Activated CD8-positive, alpha-beta memory T cell treated with anti-CD3 and anti-CD28 coated beads, Interleukin-2, amount 10 ng/mL, durations not matched to agents 7 days and 5 days (primary cell): ENCODE data around the gene AP4E1. TPM values are rescaled to one million over a fixed set of nuclear protein-coding genes. Genes with fewer than 3 reads are reported as not detected.
"Not testable (repeated sequence)": the region's sequence is repeated elsewhere in the genome, so short reads cannot be mapped to it uniquely, and the experiment has no call there.

Source experiments
- ATAC-seq: fragments of 150-1000 bp; cut with Tn5 transposase; one replicate; pipeline ENCODE4 v1.10.0; 2021; ENCODE audit warnings: moderate library complexity
- CTCF ChIA-PET: fragments of 350-600 bp; sonication (Branson Sonifier 250); formaldehyde crosslinking; loops from one replicate; lab custom pipeline; 2021; ENCODE audit warnings: antibody characterized with exemption; lab: Charles Lee
- DNase-seq: peaks from one replicate; pipeline ENCODE4 v3.0.0-alpha.2; 2020
- H3K27ac Mint-ChIP-seq: one replicate; pipeline ENCODE4 v1.8.0; 2021; ENCODE audit warnings: mild to moderate bottlenecking, mixed read lengths
- H3K27me3 Mint-ChIP-seq: one replicate; pipeline ENCODE4 v1.8.0; 2021; ENCODE audit warnings: mixed read lengths
- H3K36me3 Mint-ChIP-seq: one replicate; pipeline ENCODE4 v1.8.0; 2021; ENCODE audit warnings: mild to moderate bottlenecking, mixed read lengths
- H3K4me1 Mint-ChIP-seq: one replicate; pipeline ENCODE4 v1.8.0; 2021; ENCODE audit warnings: mixed read lengths
- H3K4me3 Mint-ChIP-seq: one replicate; pipeline ENCODE4 v1.8.0; 2021; ENCODE audit warnings: mild to moderate bottlenecking, moderate library complexity, mixed read lengths
- H3K9me3 Mint-ChIP-seq: one replicate; pipeline ENCODE4 v1.8.0; 2022; ENCODE audit warnings: low read depth, mixed read lengths
- total RNA-seq, 2 experiments: library from RNA; stranded (reverse); gene quantifications; one replicate each; pipeline ENCODE4 v1.2.3, GENCODE V29; 2021

AP4E1 gene
- total RNA-seq, 2 experiments from 2014 or later, result 14.7 to 18.4 TPM

DNA sequence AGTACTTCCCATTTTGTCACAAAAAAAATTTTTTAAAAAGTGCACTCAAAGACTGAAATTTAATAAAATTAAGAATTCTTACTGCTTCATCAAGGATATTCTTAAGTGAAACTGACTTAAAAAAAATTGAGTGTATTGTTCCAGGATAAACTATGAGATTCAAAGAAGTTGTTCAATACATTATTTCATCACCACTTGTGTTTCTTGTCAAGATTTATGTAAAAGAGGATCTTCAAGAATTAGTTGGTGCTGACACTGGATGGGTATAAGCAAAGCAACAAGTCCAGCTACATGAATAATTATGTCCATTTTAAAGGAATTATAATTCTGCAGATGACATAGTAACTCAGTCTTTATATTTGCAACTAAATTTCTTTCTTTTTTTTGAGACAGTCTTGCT, 4.3 kb upstream of the AP4E1 start:
- H3K36me3 Mint-ChIP-seq, result peaks cover 9% of the 10 kb centered on the region
- H3K27ac Mint-ChIP-seq, result no peak overlapping the region
- peaks cover 24% of the 10 kb centered on the region for H3K4me1 Mint-ChIP-seq
- no peaks in the 10 kb centered on the region for H3K9me3 Mint-ChIP-seq
- H3K27me3 Mint-ChIP-seq, result no peaks in the 10 kb centered on the region
- CTCF ChIA-PET, result interaction anchor here (1.0 to 4.4 kb wide), 3 partner anchors 19 to 27 kb away, joined by 4 to 29 read pairs (median 6); no protein-coding TSS in a partner anchor
- no peak for ATAC-seq
- no peak for DNase-seq
- no peak overlapping the region for H3K4me3 Mint-ChIP-seq

DNA sequence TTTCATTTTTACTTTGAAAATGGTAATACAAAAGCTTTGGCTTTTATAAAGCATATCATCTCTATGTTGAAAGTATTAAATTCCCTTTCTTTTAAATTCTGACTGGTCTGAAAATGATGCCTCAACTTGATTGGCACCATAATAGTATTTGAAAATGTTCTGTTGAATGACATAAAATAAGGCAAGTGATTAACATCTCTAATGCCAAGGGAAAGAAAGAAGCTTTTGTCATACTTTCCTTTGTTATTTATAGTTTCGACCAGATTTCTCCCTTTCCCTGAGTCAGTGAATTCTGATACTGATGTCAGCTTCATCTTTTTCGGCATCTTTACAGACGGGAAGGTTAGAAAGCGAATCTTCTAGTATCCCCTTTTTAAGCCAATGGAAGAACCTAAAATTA, 3.4 kb upstream of the AP4E1 start:
- DNase-seq, result no peak
- Mint-ChIP-seq H3K27me3 (no peaks in the 10 kb centered on the region), H3K36me3 (peaks cover 9% of the 10 kb centered on the region), H3K4me1 (peaks cover 30% of the 10 kb centered on the region), H3K9me3 (no peaks in the 10 kb centered on the region), H3K4me3 (no peak overlapping the region), H3K27ac (no peak overlapping the region)
- CTCF ChIA-PET, result interaction anchor here (1.0 to 4.4 kb wide), 3 partner anchors 19 to 28 kb away, joined by 4 to 29 read pairs (median 6); no protein-coding TSS in a partner anchor
- ATAC-seq, result no peak

DNA sequence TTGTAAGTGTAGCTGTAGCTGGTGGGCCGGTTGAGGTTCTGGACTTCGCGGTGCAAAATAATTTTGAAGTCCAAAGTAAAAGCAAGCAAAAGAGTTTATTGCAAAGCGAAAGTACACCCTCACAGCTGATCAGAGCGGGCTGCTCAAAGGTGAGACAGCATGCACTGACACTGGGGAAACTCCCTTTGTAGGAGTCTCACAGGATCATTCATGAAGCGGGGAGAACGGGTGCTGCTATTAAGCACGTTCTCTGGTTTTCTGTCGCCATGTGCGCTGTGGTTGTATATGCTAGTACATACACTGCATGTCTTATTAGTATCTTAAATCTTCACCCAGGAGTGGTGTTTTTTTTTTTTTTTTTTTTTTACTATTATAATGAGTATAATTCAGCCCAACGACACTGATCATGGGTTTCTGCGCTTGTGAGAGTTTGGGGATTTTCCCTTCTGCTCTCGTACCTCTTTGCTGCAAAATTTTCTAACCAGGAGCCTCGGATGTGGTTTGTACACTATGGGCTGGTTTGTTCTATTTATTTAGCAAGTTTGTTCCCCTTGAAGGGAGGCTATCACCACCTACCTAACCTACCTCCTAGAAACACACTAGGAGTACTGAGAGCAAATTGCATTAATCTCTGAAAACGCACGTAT, 1.4 kb upstream of the AP4E1 start:
- Mint-ChIP-seq H3K9me3 (no peaks in the 10 kb centered on the region), H3K27me3 (no peaks in the 10 kb centered on the region), H3K4me3 (peak overlapping the region; percentile 91), H3K4me1 (peaks cover 30% of the 10 kb centered on the region), H3K36me3 (peaks cover 14% of the 10 kb centered on the region), H3K27ac (peak overlapping the region; percentile 99)
- DNase-seq, result peak; percentile 93
- ATAC-seq, result peak; percentile 73
- CTCF ChIA-PET, result interaction anchor here (0.8 to 4.4 kb wide), 8 partner anchors 10 to 770 kb away, joined by 3 to 29 read pairs (median 3); no protein-coding TSS in a partner anchor

DNA sequence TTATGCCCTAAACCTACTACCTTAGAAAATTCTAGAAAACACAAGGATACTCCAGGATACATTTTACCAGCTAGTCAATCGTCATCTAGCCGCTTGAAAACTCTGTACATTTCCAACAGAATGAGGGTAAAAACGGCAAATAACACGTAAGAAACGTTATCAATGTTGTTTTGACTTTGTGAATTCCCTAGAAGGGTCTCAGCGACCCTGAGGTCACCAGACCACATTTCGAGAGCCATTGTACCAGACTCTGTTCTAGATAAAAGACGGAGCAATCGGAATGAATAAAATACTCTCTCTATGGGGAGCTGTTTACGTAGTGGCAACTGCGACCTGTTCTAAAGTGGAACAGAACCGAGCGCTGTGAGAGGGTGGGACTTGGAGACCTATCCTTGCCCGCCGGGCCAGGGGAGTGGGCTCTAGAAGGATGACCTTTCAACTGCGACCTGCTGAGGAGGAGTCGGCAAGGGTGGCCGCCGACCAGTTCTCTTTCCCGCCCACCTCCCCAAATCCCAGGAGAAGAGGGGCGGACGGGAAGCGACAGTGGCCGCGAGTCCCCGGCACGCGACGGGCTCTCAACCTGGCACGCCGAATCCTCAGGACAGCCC, 778 bp upstream of the AP4E1 start:
- ATAC-seq, result peak; percentile 56
- H3K4me3 Mint-ChIP-seq, result peak overlapping the region; percentile 91
- DNase-seq, result peak; percentile 74
- H3K9me3 Mint-ChIP-seq, result no peaks in the 10 kb centered on the region
- peaks cover 29% of the 10 kb centered on the region for H3K4me1 Mint-ChIP-seq
- H3K27ac Mint-ChIP-seq, result peak overlapping the region; percentile 99
- CTCF ChIA-PET, result interaction anchor here (0.5 to 4.4 kb wide), 8 partner anchors 11 to 770 kb away, joined by 3 to 29 read pairs (median 3); no protein-coding TSS in a partner anchor
- H3K27me3 Mint-ChIP-seq, result no peaks in the 10 kb centered on the region
- peaks cover 14% of the 10 kb centered on the region for H3K36me3 Mint-ChIP-seq

DNA sequence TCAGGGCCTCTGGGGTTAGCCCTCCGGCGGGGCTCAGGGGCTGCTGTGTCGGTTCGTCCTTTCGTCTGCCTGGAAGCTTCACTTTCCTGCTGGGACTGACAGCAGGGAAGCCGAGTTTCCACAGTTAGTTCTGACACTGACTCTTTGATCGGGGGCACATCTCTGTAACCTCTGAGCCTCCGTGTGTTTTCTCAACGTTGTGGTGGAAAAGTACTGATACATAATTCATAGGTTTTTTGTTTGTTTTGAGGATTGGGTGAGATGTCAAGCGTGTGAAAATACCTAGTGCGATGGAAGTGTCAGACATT, 481 bp downstream of the AP4E1 start:
- H3K36me3 Mint-ChIP-seq, result peaks cover 20% of the 10 kb centered on the region
- CTCF ChIA-PET, result interaction anchor here (0.7 to 2.0 kb wide), 9 partner anchors 15 to 593 kb away, joined by 3 to 8 read pairs (median 3); partner anchors contain the start of gene GABPB1
- no peaks in the 10 kb centered on the region for H3K9me3 Mint-ChIP-seq
- peak overlapping the region; percentile 88 for H3K27ac Mint-ChIP-seq
- peak overlapping the region; percentile 91 for H3K4me3 Mint-ChIP-seq
- peaks cover 33% of the 10 kb centered on the region for H3K4me1 Mint-ChIP-seq
- no peak for DNase-seq
- ATAC-seq, result no peak
- H3K27me3 Mint-ChIP-seq, result no peaks in the 10 kb centered on the region

DNA sequence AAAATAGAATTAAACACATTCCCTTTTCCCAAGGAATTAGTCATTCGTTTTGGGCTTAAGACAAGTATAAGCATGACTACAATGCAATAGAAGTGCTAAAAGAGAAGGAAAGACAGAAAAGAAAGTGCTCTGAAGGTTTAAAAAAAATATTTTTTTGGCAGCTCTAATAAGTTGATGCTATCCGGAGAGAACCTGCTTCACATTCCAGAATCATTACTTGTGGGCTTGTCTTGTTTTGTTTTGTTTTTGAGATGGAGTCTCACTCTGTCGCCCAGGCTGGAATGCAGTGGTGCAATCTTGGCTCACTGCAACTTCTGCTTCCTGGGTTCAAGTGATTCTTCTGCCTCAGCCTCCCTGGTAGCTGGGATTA, 1.9 kb downstream of the AP4E1 start:
- H3K27ac Mint-ChIP-seq, result peak overlapping the region; percentile 43
- peaks cover 30% of the 10 kb centered on the region for H3K4me1 Mint-ChIP-seq

DNA sequence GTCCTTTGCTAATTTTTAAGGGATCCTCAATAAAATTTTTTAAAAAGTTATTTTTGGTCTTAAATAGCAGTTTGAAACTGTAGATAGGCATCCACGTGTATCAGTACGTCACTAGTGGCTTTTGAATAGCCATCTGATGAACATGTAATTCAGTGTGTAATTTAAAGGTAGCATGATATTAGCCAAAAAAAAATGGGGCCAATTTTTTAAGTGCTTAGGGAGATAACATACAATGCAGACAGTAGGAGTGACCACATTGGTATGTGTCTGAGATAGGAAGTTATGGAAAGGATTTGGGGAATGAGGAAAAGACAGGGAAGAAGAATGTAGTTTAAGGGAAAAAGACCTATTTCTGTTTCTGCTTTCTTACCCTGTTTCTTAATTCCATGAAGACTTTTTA, 2.5 kb downstream of the AP4E1 start:
- DNase-seq (no peak), ATAC-seq (no peak)
- Mint-ChIP-seq H3K9me3 (no peaks in the 10 kb centered on the region), H3K27ac (no peak overlapping the region), H3K27me3 (no peaks in the 10 kb centered on the region), H3K36me3 (peaks cover 23% of the 10 kb centered on the region), H3K4me3 (no peak overlapping the region), H3K4me1 (peaks cover 30% of the 10 kb centered on the region)
- CTCF ChIA-PET, result no interaction called here

More for the DNA sequence above, 1.9 kb downstream of the AP4E1 start:
- H3K36me3 Mint-ChIP-seq, result peaks cover 23% of the 10 kb centered on the region
- not testable (repeated sequence) for ATAC-seq, H3K9me3 Mint-ChIP-seq, DNase-seq, H3K27me3 Mint-ChIP-seq
- CTCF ChIA-PET, result interaction anchor here (0.6 to 2.0 kb wide), 3 partner anchors 30 to 235 kb away, joined by 3 to 8 read pairs (median 3); no protein-coding TSS in a partner anchor
- peak overlapping the region; percentile 91 for H3K4me3 Mint-ChIP-seq

DNA sequence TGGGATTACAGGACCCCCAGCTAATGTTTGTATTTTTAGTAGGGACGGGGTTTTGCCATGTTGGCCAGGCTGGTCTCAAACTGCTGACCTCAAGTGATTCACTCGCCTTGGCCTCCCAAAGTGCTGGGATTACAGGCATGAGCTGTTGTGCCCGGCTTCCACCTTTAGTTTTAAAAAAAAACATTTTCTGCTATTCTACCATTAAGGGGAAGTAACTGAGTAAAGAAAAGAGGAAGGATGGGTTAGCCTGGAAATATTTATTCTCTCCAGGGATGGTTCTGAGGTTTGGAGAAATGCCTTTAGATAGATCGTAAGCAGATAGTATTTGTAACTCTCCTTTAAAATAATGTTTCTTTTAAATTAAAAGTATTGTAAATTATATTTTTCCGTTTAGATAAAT, 3.1 kb downstream of the AP4E1 start:
- H3K36me3 Mint-ChIP-seq, result peaks cover 26% of the 10 kb centered on the region
- ATAC-seq (no peak), DNase-seq (no peak)
- no peaks in the 10 kb centered on the region for H3K9me3 Mint-ChIP-seq
- CTCF ChIA-PET, result no interaction called here
- H3K27ac Mint-ChIP-seq, result no peak overlapping the region
- no peak overlapping the region for H3K4me3 Mint-ChIP-seq
- peaks cover 30% of the 10 kb centered on the region for H3K4me1 Mint-ChIP-seq
- H3K27me3 Mint-ChIP-seq, result no peaks in the 10 kb centered on the region

DNA sequence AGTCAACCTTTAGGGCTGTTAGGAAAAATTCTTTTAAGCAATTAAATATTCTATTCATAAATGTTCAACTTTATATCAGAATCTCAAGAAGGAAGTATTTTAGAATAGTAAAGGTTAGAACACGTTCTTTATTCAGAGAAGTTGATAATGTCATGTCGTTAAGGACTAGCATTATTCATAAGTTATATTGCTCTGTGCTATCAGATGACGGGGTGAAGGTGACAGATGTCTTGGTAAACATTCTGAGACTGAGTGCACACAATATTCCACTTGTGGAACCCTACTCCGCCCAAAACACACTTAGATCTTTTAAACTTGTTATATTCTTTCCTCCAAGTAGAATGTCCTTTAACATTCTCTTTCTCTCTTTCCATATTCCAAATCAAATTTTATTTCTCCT, 7.9 kb downstream of the AP4E1 start:
- CTCF ChIA-PET, result interaction anchor here (0.7 to 1.0 kb wide), 2 partner anchors 77 to 227 kb away, joined by 3 read pairs; no protein-coding TSS in a partner anchor
- DNase-seq, result no peak
- no peaks in the 10 kb centered on the region for H3K9me3 Mint-ChIP-seq
- H3K27me3 Mint-ChIP-seq, result no peaks in the 10 kb centered on the region
- no peak overlapping the region for H3K4me3 Mint-ChIP-seq
- H3K36me3 Mint-ChIP-seq, result peaks cover 41% of the 10 kb centered on the region
- ATAC-seq, result no peak
- no peak overlapping the region for H3K27ac Mint-ChIP-seq
- peaks cover 8% of the 10 kb centered on the region for H3K4me1 Mint-ChIP-seq

DNA sequence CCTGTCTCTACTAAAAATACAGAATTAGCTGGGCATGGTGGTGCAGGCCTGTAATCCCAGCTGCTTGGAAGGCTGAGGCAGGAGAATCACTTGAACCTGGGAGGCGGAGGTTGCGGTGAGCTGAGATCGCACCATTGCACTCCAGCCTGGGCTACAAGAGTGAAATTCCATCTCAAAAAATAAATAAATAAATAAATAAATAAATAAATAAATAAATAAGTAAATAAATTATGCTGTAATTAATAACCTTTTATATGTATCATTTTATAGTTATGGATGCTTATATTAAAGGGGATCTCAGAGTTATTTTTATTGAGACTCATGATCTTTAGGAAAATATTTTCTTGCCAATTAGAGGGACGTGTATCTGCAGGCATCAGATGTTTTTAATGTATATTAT, 10.9 kb downstream of the AP4E1 start:
- H3K9me3 Mint-ChIP-seq, CTCF ChIA-PET, H3K4me1 Mint-ChIP-seq, H3K4me3 Mint-ChIP-seq, DNase-seq, ATAC-seq, H3K27me3 Mint-ChIP-seq, H3K27ac Mint-ChIP-seq: not testable (repeated sequence)
- H3K36me3 Mint-ChIP-seq, result peaks cover 42% of the 10 kb centered on the region

DNA sequence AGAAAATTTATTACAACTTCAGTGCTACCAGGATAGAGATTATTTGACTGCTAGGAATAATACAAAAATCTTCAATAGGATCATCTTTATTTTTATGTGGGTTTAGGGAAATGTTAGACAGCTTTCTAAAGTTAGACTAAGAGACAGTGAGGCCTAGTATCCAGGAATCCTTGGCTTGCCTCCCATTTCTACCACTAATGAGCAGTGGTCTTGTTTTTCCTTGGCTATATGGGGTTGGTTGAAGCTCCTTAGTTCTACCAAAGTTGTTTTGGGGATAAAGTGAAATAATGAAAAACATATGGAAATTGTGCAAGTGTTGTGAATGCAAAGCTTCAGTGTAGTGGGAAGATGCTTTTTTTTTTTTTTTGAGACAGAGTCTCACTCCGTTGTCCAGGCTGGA, 16.8 kb downstream of the AP4E1 start:
- CTCF ChIA-PET, result interaction anchor here (0.7 to 1.9 kb wide), 2 partner anchors 12 to 144 kb away, joined by 4 to 5 read pairs; no protein-coding TSS in a partner anchor

DNA sequence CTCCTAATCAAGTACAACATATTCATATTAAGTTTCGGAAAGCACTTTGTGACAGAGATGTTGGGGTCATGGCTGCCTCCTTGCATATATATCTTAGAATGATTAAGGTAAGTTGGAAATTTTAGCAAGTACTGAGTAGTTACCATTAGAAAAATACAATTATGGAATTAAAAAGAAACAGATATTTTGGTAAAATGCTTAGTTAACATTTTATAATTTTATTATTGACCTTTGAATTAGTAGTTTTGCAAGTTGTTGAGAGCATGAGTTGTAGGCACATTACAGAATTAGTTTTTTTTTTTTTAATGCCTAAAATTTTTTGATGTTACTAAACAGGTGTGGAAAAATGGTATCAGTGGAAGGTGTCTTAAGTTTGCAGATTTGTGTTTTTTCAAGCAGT, 20.6 kb downstream of the AP4E1 start:
- Mint-ChIP-seq H3K36me3 (peaks cover 30% of the 10 kb centered on the region), H3K4me1 (no peaks in the 10 kb centered on the region), H3K4me3 (no peak overlapping the region), H3K27ac (no peak overlapping the region), H3K9me3 (no peaks in the 10 kb centered on the region), H3K27me3 (no peaks in the 10 kb centered on the region)
- no peak for DNase-seq
- ATAC-seq, result no peak
- CTCF ChIA-PET, result no interaction called here

More for the DNA sequence above, 16.8 kb downstream of the AP4E1 start:
- H3K9me3 Mint-ChIP-seq, result no peaks in the 10 kb centered on the region
- DNase-seq (no peak), ATAC-seq (no peak)
- H3K4me3 Mint-ChIP-seq, result no peak overlapping the region
- peaks cover 43% of the 10 kb centered on the region for H3K36me3 Mint-ChIP-seq
- H3K4me1 Mint-ChIP-seq, result no peaks in the 10 kb centered on the region
- H3K27ac Mint-ChIP-seq, result no peak overlapping the region
- no peaks in the 10 kb centered on the region for H3K27me3 Mint-ChIP-seq

DNA sequence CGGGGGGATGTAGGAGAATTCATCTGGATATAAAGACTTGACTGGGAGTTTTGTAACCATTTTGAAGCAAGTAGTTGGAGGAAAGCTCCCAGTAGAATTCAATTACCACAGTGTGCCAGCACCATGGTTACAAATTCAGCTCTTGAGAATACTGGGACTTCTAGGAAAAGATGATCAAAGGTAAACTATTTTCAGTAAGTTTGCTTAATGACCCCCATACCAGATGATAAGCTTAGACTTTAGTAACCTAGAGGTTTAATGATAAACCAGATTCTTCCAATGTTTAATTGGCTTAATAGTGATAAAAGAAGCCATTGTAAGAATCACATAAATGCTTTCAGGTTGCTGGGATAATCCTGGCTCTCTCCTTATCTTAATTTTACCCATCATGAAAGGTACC, 22.3 kb downstream of the AP4E1 start:
- peaks cover 24% of the 10 kb centered on the region for H3K36me3 Mint-ChIP-seq
- no peaks in the 10 kb centered on the region for H3K9me3 Mint-ChIP-seq
- H3K4me1 Mint-ChIP-seq, result no peaks in the 10 kb centered on the region
- DNase-seq, result no peak
- no peak overlapping the region for H3K27ac Mint-ChIP-seq
- no peak overlapping the region for H3K4me3 Mint-ChIP-seq
- CTCF ChIA-PET, result no interaction called here
- H3K27me3 Mint-ChIP-seq, result no peaks in the 10 kb centered on the region
- no peak for ATAC-seq

DNA sequence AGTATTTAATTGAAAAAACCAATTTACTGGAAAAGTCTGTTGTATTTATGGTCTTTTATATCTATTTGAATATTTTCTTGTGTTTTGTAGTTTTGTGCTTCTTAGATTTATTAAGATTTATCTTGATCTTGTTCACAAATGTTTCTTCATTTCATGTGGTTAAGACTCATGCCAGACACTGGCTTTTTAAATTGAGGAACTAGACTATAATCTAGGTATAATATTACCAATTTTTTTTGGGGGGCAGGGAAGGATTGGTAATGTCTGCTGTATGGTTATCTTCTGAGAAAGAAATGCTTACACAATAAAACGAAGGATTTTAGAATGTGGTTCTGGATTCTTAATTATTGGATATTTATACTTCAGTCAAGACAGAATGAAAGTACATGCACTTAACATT, 24.9 kb downstream of the AP4E1 start:
- no peaks in the 10 kb centered on the region for H3K9me3 Mint-ChIP-seq
- no peak overlapping the region for H3K27ac Mint-ChIP-seq
- H3K27me3 Mint-ChIP-seq, result no peaks in the 10 kb centered on the region
- ATAC-seq (no peak), DNase-seq (no peak)
- H3K36me3 Mint-ChIP-seq, result peaks cover 22% of the 10 kb centered on the region
- CTCF ChIA-PET, result interaction anchor here (1.1 kb wide), 1 partner anchor 13 kb away, joined by 5 read pairs; no protein-coding TSS in a partner anchor
- H3K4me1 Mint-ChIP-seq, result no peaks in the 10 kb centered on the region
- H3K4me3 Mint-ChIP-seq, result no peak overlapping the region
